ENCODE results near the gene POLRMT.
"Not testable (repeated sequence)": the region's sequence is repeated elsewhere in the genome, so short reads cannot be mapped to it uniquely, and the experiment has no call there.

Gene POLRMT

GRCh38 chr19:590396-590745 lies 43.0 kb downstream of the POLRMT start:
- no peak for DNase-seq

GRCh38 chr19:589693-590395 lies 43.5 kb downstream of the POLRMT start, which contains the start of gene HCN2:
HCN2 (plus strand) TSS chr19:589881; CDS start chr19:589946, 65 bp downstream.
- no peak for DNase-seq

- no peak for DNase-seq
Observed at GRCh38 chr19:588741-589692, 44.3 kb downstream of the POLRMT start.

- DNase-seq, result peak; percentile 86
Observed at GRCh38 chr19:588093-588740, 45.1 kb downstream of the POLRMT start.

GRCh38 chr19:585551-586110 lies 47.7 kb downstream of the POLRMT start:
- DNase-seq, result no peak

- not testable (repeated sequence) for DNase-seq
Observed at GRCh38 chr19:585146-585545, 48.2 kb downstream of the POLRMT start.

- DNase-seq, result no peak
Observed at GRCh38 chr19:584240-585001, 48.9 kb downstream of the POLRMT start.

GRCh38 chr19:583968-584239 lies 49.4 kb downstream of the POLRMT start:
- no peak for DNase-seq

- DNase-seq, result no peak
Observed at GRCh38 chr19:583198-583967, 50.0 kb downstream of the POLRMT start.

GRCh38 chr19:582497-583197 lies 50.7 kb downstream of the POLRMT start:
- no peak for DNase-seq

- DNase-seq, result no peak
Observed at GRCh38 chr19:581399-582111, 51.8 kb downstream of the POLRMT start.

GRCh38 chr19:580274-580835 lies 53.0 kb downstream of the POLRMT start:
- no peak for DNase-seq

- no peak for DNase-seq
Observed at GRCh38 chr19:579842-580155, 53.5 kb downstream of the POLRMT start.

- DNase-seq, result no peak
Observed at GRCh38 chr19:579111-579841, 54.1 kb downstream of the POLRMT start.

- DNase-seq, result no peak
Observed at GRCh38 chr19:577439-578392, 55.6 kb downstream of the POLRMT start.

- DNase-seq, result no peak
Observed at GRCh38 chr19:576768-577438, 56.4 kb downstream of the POLRMT start.

All from NCI-H446 treated with DMSO at 0.1 percent for 48 hours (cell line).